CD4-positive, alpha-beta memory T cell (primary cell): ENCODE data around the gene LRFN2. TPM values are rescaled to one million over a fixed set of nuclear protein-coding genes. Genes with fewer than 3 reads are reported as not detected.

Source experiments
- CTCF ChIA-PET: fragments of 350-600 bp; sonication (Branson Sonifier 250); formaldehyde crosslinking; loops from one replicate; lab custom pipeline; 2021; ENCODE audit warnings: inconsistent platforms; ENCODE audit not compliant: partially characterized antibody; lab: Charles Lee
- POLR2A ChIA-PET: fragments of 350-600 bp; sonication (Branson Sonifier 250); formaldehyde crosslinking; loops from one replicate; lab custom pipeline; 2021; ENCODE audit not compliant: partially characterized antibody; lab: Charles Lee
- DNase-seq, 5 donors: peaks; one replicate each; pipeline versions ENCODE4 v3.0.0 to v3.0.0-alpha.2; 2020 to 2022; ENCODE audit warnings: mixed read lengths in 1 of 5
- H3K27ac ChIP-seq: one replicate; pipeline ENCODE4 v1.7.0; 2013; ENCODE audit warnings: low read depth, low read length
- H3K27me3 ChIP-seq: 2 replicates; pipeline ENCODE4 v1.7.0; 2013; ENCODE audit warnings: mild to moderate bottlenecking, low read length, moderate library complexity; ENCODE audit not compliant: insufficient read depth
- H3K36me3 ChIP-seq: 2 replicates; pipeline ENCODE4 v1.7.0; 2013; ENCODE audit warnings: mild to moderate bottlenecking, low read length, moderate library complexity; ENCODE audit not compliant: insufficient read depth
- H3K4me1 ChIP-seq: 2 replicates; pipeline ENCODE4 v1.7.0; 2013; ENCODE audit warnings: mild to moderate bottlenecking, low read length, moderate library complexity; ENCODE audit not compliant: insufficient read depth
- H3K4me3 ChIP-seq, 2 donors: one replicate each; pipeline ENCODE4 v1.7.0; 2013; ENCODE audit warnings: low read length in 2 of 2, mild to moderate bottlenecking in 1 of 2
- H3K9me3 ChIP-seq, 2 donors: one replicate each; pipeline ENCODE4 v1.7.0; 2013; ENCODE audit warnings: low read length in 2 of 2, control low read depth in 1 of 2; ENCODE audit not compliant: control insufficient read depth in 1 of 2
- H3K27ac Mint-ChIP-seq, 7 donors: one replicate each; pipeline ENCODE4 v1.8.0; 2020 to 2021; ENCODE audit warnings: mixed read lengths in 7 of 7, mild to moderate bottlenecking in 6 of 7, inconsistent platforms in 3 of 7, moderate library complexity in 3 of 7
- H3K27me3 Mint-ChIP-seq, 2 donors: one replicate each; pipeline ENCODE4 v1.8.0; 2020 to 2021; ENCODE audit warnings: mixed read lengths in 2 of 2
- H3K36me3 Mint-ChIP-seq, 2 donors: one replicate each; pipeline ENCODE4 v1.8.0; 2020 to 2021; ENCODE audit warnings: mixed read lengths in 2 of 2, inconsistent platforms in 1 of 2, mild to moderate bottlenecking in 1 of 2
- H3K4me1 Mint-ChIP-seq, 4 donors: one replicate each; pipeline ENCODE4 v1.8.0; 2020 to 2021; ENCODE audit warnings: mixed read lengths in 4 of 4, mild to moderate bottlenecking in 1 of 4
- H3K4me3 Mint-ChIP-seq, 8 donors: one replicate each; pipeline ENCODE4 v1.8.0; 2020 to 2021; ENCODE audit warnings: mixed read lengths in 8 of 8, mild to moderate bottlenecking in 7 of 8, moderate library complexity in 6 of 8, inconsistent platforms in 3 of 8
- H3K9me3 Mint-ChIP-seq, 8 donors: one replicate each; pipeline ENCODE4 v1.8.0; 2020 to 2021; ENCODE audit warnings: mixed read lengths in 8 of 8, mild to moderate bottlenecking in 5 of 8, inconsistent platforms in 3 of 8, moderate library complexity in 1 of 8
- intact Hi-C: fragments of 100-400 bp; cut with micrococcal nuclease; formaldehyde crosslinking; loops from one replicate; pipeline ENCODE4 v1.15.1; 2023
- polyA plus RNA-seq, 2 donors: library from polyadenylated mRNA; unstranded; fragments of 300-500 nt; fragmentation: Illumina TruSeq; gene quantifications; one replicate each; pipeline ENCODE4 v1.2.3, GENCODE V29; 2021
- total RNA-seq, 2 experiments: library from RNA; stranded (reverse); gene quantifications; one replicate each; pipeline ENCODE4 v1.2.3, GENCODE V29; 2021

LRFN2 gene
- total and polyA plus RNA-seq, 4 experiments from 2014 or later, result 0.17 TPM; not detected in 3

GRCh38 chr6:40610229-40610628 lies 23.1 kb upstream of the LRFN2 start:
- POLR2A ChIA-PET, result no interaction called here
- CTCF ChIA-PET, result no interaction called here
- peaks cover 3% of the 10 kb centered on the region for H3K27me3 ChIP-seq

GRCh38 chr6:40606981-40607380 lies 19.8 kb upstream of the LRFN2 start:
- Mint-ChIP-seq H3K4me3 (no peak overlapping the region), H3K27me3 (peaks cover 22 to 31% of the 10 kb centered on the region in 2 donors), H3K9me3 (peaks cover 0 to 3% (median 0%) of the 10 kb centered on the region in 8 donors), H3K4me1 (no peaks in the 10 kb centered on the region), H3K36me3 (no peaks in the 10 kb centered on the region), H3K27ac (no peak overlapping the region)
- no peak overlapping the region for H3K4me3 ChIP-seq
- DNase-seq, result no peak
- no peaks in the 10 kb centered on the region for H3K36me3 ChIP-seq
- intact Hi-C loops, result no loop called here
- no peaks in the 10 kb centered on the region for H3K9me3 ChIP-seq
- peaks cover 4% of the 10 kb centered on the region for H3K27me3 ChIP-seq
- no peaks in the 10 kb centered on the region for H3K4me1 ChIP-seq
- CTCF ChIA-PET, result no interaction called here
- H3K27ac ChIP-seq, result no peak overlapping the region
- POLR2A ChIA-PET, result no interaction called here

More at GRCh38 chr6:40610229-40610628, 23.1 kb upstream of the LRFN2 start:
- intact Hi-C loops, result no loop called here
- H3K4me1 ChIP-seq, result no peaks in the 10 kb centered on the region
- H3K27ac Mint-ChIP-seq, result no peak overlapping the region
- no peaks in the 10 kb centered on the region for H3K4me1 Mint-ChIP-seq
- DNase-seq, result no peak
- no peaks in the 10 kb centered on the region for H3K36me3 ChIP-seq
- no peaks in the 10 kb centered on the region for H3K9me3 ChIP-seq
- H3K4me3 Mint-ChIP-seq, result no peak overlapping the region
- peaks cover 0 to 3% (median 0%) of the 10 kb centered on the region in 8 donors for H3K9me3 Mint-ChIP-seq
- peaks cover 18 to 20% of the 10 kb centered on the region in 2 donors for H3K27me3 Mint-ChIP-seq
- H3K36me3 Mint-ChIP-seq, result no peaks in the 10 kb centered on the region
- H3K27ac ChIP-seq, result no peak overlapping the region
- H3K4me3 ChIP-seq, result no peak overlapping the region

GRCh38 chr6:40606526-40606925 lies 19.4 kb upstream of the LRFN2 start:
- Histone ChIP-seq H3K27ac (no peak overlapping the region), H3K36me3 (no peaks in the 10 kb centered on the region), H3K27me3 (peaks cover 4% of the 10 kb centered on the region), H3K9me3 (no peaks in the 10 kb centered on the region), H3K4me1 (no peaks in the 10 kb centered on the region), H3K4me3 (no peak overlapping the region)
- ChIA-PET CTCF (no interaction called here), POLR2A (no interaction called here)
- Mint-ChIP-seq H3K36me3 (no peaks in the 10 kb centered on the region), H3K4me3 (no peak overlapping the region), H3K4me1 (no peaks in the 10 kb centered on the region), H3K27me3 (peaks cover 22 to 35% of the 10 kb centered on the region in 2 donors), H3K9me3 (peaks cover 0 to 3% (median 0%) of the 10 kb centered on the region in 8 donors), H3K27ac (no peak overlapping the region)
- DNase-seq, result no peak
- intact Hi-C loops, result no loop called here

- Mint-ChIP-seq H3K27ac (no peak overlapping the region), H3K4me1 (no peaks in the 10 kb centered on the region), H3K36me3 (no peaks in the 10 kb centered on the region), H3K9me3 (peaks cover 0 to 3% (median 0%) of the 10 kb centered on the region in 8 donors), H3K27me3 (peaks cover 27 to 43% of the 10 kb centered on the region in 2 donors), H3K4me3 (no peak overlapping the region)
- DNase-seq, result no peak
- intact Hi-C loops, result no loop called here
- ChIA-PET POLR2A (no interaction called here), CTCF (no interaction called here)
- H3K27ac ChIP-seq, result no peak overlapping the region
- no peaks in the 10 kb centered on the region for H3K9me3 ChIP-seq
- peaks cover 4% of the 10 kb centered on the region for H3K27me3 ChIP-seq
- no peak overlapping the region for H3K4me3 ChIP-seq
- H3K36me3 ChIP-seq, result no peaks in the 10 kb centered on the region
- H3K4me1 ChIP-seq, result no peaks in the 10 kb centered on the region
Measured at GRCh38 chr6:40604082-40604481, 16.9 kb upstream of the LRFN2 start.

GRCh38 chr6:40599555-40599954 lies 12.4 kb upstream of the LRFN2 start:
- no peaks in the 10 kb centered on the region for H3K4me1 Mint-ChIP-seq
- intact Hi-C loops, result no loop called here
- DNase-seq, result no peak
- no peaks in the 10 kb centered on the region for H3K36me3 Mint-ChIP-seq
- H3K4me3 Mint-ChIP-seq, result no peak overlapping the region
- ChIA-PET CTCF (no interaction called here), POLR2A (no interaction called here)
- peaks cover 0 to 2% (median 0%) of the 10 kb centered on the region in 8 donors for H3K9me3 Mint-ChIP-seq
- no peaks in the 10 kb centered on the region for H3K36me3 ChIP-seq
- H3K27ac ChIP-seq, result no peak overlapping the region
- H3K27me3 ChIP-seq, result peaks cover 4% of the 10 kb centered on the region
- H3K9me3 ChIP-seq, result no peaks in the 10 kb centered on the region
- H3K27ac Mint-ChIP-seq, result no peak overlapping the region
- H3K27me3 Mint-ChIP-seq, result peaks cover 27 to 29% of the 10 kb centered on the region in 2 donors
- no peaks in the 10 kb centered on the region for H3K4me1 ChIP-seq
- no peak overlapping the region for H3K4me3 ChIP-seq

GRCh38 chr6:40598516-40598915 lies 11.4 kb upstream of the LRFN2 start:
- peaks cover 0 to 2% (median 0%) of the 10 kb centered on the region in 8 donors for H3K9me3 Mint-ChIP-seq
- H3K4me1 Mint-ChIP-seq, result no peaks in the 10 kb centered on the region
- H3K4me3 Mint-ChIP-seq, result no peak overlapping the region
- Histone ChIP-seq H3K27me3 (peaks cover 4% of the 10 kb centered on the region), H3K4me3 (no peak overlapping the region), H3K36me3 (no peaks in the 10 kb centered on the region), H3K27ac (no peak overlapping the region), H3K4me1 (no peaks in the 10 kb centered on the region), H3K9me3 (no peaks in the 10 kb centered on the region)
- ChIA-PET POLR2A (no interaction called here), CTCF (no interaction called here)
- no peak for DNase-seq
- no peaks in the 10 kb centered on the region for H3K36me3 Mint-ChIP-seq
- no peak overlapping the region for H3K27ac Mint-ChIP-seq
- peaks cover 27% of the 10 kb centered on the region in 2 donors for H3K27me3 Mint-ChIP-seq
- intact Hi-C loops, result no loop called here

- intact Hi-C loops, result no loop called here
- Histone ChIP-seq H3K36me3 (no peaks in the 10 kb centered on the region), H3K27ac (no peak overlapping the region), H3K4me1 (no peaks in the 10 kb centered on the region), H3K27me3 (no peaks in the 10 kb centered on the region), H3K9me3 (no peaks in the 10 kb centered on the region), H3K4me3 (no peak overlapping the region)
- ChIA-PET POLR2A (no interaction called here), CTCF (no interaction called here)
- no peak overlapping the region for H3K4me3 Mint-ChIP-seq
- H3K27me3 Mint-ChIP-seq, result peaks cover 24 to 32% of the 10 kb centered on the region in 2 donors
- peaks cover 0 to 2% (median 0%) of the 10 kb centered on the region in 8 donors for H3K9me3 Mint-ChIP-seq
- no peaks in the 10 kb centered on the region for H3K4me1 Mint-ChIP-seq
- H3K27ac Mint-ChIP-seq, result no peak overlapping the region
- DNase-seq, result no peak
- no peaks in the 10 kb centered on the region for H3K36me3 Mint-ChIP-seq
Measured at GRCh38 chr6:40597301-40597700, 10.1 kb upstream of the LRFN2 start.
